ENCODE data around the gene EIF3J. TPM values are rescaled to one million over a fixed set of nuclear protein-coding genes. Genes with fewer than 3 reads are reported as not detected.

Gene EIF3J
- total RNA-seq, 1 donor from 2014 or later, result 76.2 TPM

DNA sequence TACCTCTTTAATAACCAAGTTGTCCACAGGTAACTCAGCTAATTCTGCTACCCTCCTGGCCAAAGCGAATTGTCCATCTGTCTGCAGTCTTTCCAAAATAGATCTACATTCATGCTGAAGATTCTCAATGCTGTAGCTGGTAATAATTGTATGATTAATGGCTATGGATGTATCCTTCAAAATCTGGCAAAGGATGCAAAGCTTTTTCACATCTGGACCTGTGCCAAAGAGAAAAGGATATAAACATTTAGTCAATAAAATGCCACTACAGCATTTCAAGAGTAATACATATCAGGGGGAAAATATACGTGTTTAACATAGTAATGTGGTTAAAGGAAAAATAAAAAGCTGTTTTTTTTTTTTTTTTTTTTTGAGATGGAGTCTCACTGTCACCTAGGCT, 48.7 kb downstream of the EIF3J start:
- Histone ChIP-seq H3K4me1 (no peaks in the 10 kb centered on the region), H3K27ac (no peak overlapping the region), H3K27me3 (no peaks in the 10 kb centered on the region), H3K4me2 (no peak overlapping the region), H3K9me3 (ENCODE audit: low read depth) (no peaks in the 10 kb centered on the region), H3K9ac (no peak overlapping the region), H3K4me3 (no peak overlapping the region), H3K79me2 (ENCODE audit: low read depth) (no peaks in the 10 kb centered on the region), H4K20me1 (ENCODE audit: low read depth) (no peaks in the 10 kb centered on the region), H2AFZ (replicated peaks) (no peak overlapping the region), H3K36me3 (no peaks in the 10 kb centered on the region), H3F3A (ENCODE audit: low read depth) (no peaks in the 10 kb centered on the region)
- H3K36me3 Mint-ChIP-seq, result peaks cover 34% of the 10 kb centered on the region
- H3K4me1 Mint-ChIP-seq, result no peaks in the 10 kb centered on the region
- no peak for TF ChIP-seq EZH2 (IDR thresholded peaks at IDR 0.05)
- no peak overlapping the region for H3K27ac Mint-ChIP-seq
- H3K9me3 Mint-ChIP-seq, result no peaks in the 10 kb centered on the region
- DNase-seq (ENCODE audit: low spot score), result no peak
- H3K4me3 Mint-ChIP-seq, result no peak overlapping the region
- H3K27me3 Mint-ChIP-seq (ENCODE audit: insufficient read depth, low read depth), result no peaks in the 10 kb centered on the region

GRCh38 chr15:44588541-44588940, 51.6 kb downstream of the EIF3J start:
- H3K36me3 ChIP-seq, result no peaks in the 10 kb centered on the region

DNA sequence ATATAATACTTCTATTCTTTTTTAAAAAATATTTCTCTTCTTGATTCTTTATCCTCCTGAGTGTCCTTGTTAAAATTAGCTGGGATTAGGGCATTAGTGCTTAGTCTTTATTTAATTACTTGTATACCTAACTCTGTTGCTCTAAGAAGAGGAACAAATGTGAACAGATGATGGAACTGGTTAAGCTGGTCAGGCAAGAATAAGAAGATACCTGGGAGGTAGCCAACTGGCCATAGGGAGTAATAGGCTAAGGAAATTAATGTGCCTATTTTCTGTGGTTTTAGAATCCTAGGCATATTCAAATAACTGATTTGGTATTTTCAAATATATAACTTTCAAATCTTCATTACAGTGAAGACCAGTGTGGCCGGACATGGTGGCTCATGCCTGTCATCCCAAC, 54.4 kb downstream of the EIF3J start:
- Mint-ChIP-seq H3K36me3 (peaks cover 22% of the 10 kb centered on the region), H3K4me3 (no peak overlapping the region), H3K27ac (no peak overlapping the region), H3K4me1 (no peaks in the 10 kb centered on the region), H3K27me3 (ENCODE audit: insufficient read depth, low read depth) (no peaks in the 10 kb centered on the region), H3K9me3 (no peaks in the 10 kb centered on the region)
- H3K36me3 ChIP-seq, result no peaks in the 10 kb centered on the region
- no peaks in the 10 kb centered on the region for H3K9me3 ChIP-seq (ENCODE audit: low read depth)
- H4K20me1 ChIP-seq (ENCODE audit: low read depth), result no peaks in the 10 kb centered on the region
- H3F3A ChIP-seq (ENCODE audit: low read depth), result no peaks in the 10 kb centered on the region
- H3K4me1 ChIP-seq, result no peaks in the 10 kb centered on the region
- no peaks in the 10 kb centered on the region for H3K79me2 ChIP-seq (ENCODE audit: low read depth)
- TF ChIP-seq EZH2 (IDR thresholded peaks at IDR 0.05) (no peak), EZH2phosphoT487 (IDR thresholded peaks at IDR 0.05) (no peak), CTCF (IDR thresholded peaks at IDR 0.05) (no peak)
- H3K27ac ChIP-seq, result no peak overlapping the region
- DNase-seq (ENCODE audit: low spot score), result no peak
- H3K27me3 ChIP-seq, result no peaks in the 10 kb centered on the region
- H3K9ac ChIP-seq, result no peak overlapping the region
- no peak overlapping the region for H3K4me2 ChIP-seq
- no peak overlapping the region for H3K4me3 ChIP-seq
- H2AFZ ChIP-seq (replicated peaks), result no peak overlapping the region

More at GRCh38 chr15:44588541-44588940, 51.6 kb downstream of the EIF3J start:
- no peak overlapping the region for H3K4me2 ChIP-seq
- no peaks in the 10 kb centered on the region for H3K79me2 ChIP-seq (ENCODE audit: low read depth)
- TF ChIP-seq CTCF (IDR thresholded peaks at IDR 0.05), result no peak
- no peak for TF ChIP-seq EZH2phosphoT487 (IDR thresholded peaks at IDR 0.05)
- no peak for TF ChIP-seq EZH2 (IDR thresholded peaks at IDR 0.05)
- no peaks in the 10 kb centered on the region for H3K27me3 ChIP-seq
- no peak overlapping the region for H3K4me3 ChIP-seq
- no peak for DNase-seq (ENCODE audit: low spot score)
- H3F3A ChIP-seq (ENCODE audit: low read depth), result no peaks in the 10 kb centered on the region
- H3K4me3 Mint-ChIP-seq, result no peak overlapping the region
- no peak overlapping the region for H3K27ac Mint-ChIP-seq
- H3K9me3 Mint-ChIP-seq, result no peaks in the 10 kb centered on the region
- no peak overlapping the region for H2AFZ ChIP-seq (replicated peaks)
- no peaks in the 10 kb centered on the region for H3K9me3 ChIP-seq (ENCODE audit: low read depth)
- no peak overlapping the region for H3K27ac ChIP-seq
- peaks cover 24% of the 10 kb centered on the region for H3K36me3 Mint-ChIP-seq
- H3K4me1 ChIP-seq, result no peaks in the 10 kb centered on the region
- no peak overlapping the region for H3K9ac ChIP-seq
- no peaks in the 10 kb centered on the region for H3K27me3 Mint-ChIP-seq (ENCODE audit: insufficient read depth, low read depth)
- H4K20me1 ChIP-seq (ENCODE audit: low read depth), result no peaks in the 10 kb centered on the region
- no peaks in the 10 kb centered on the region for H3K4me1 Mint-ChIP-seq

- Mint-ChIP-seq H3K4me3 (no peak overlapping the region), H3K36me3 (peaks cover 20% of the 10 kb centered on the region), H3K27ac (no peak overlapping the region), H3K27me3 (ENCODE audit: insufficient read depth, low read depth) (no peaks in the 10 kb centered on the region), H3K4me1 (no peaks in the 10 kb centered on the region), H3K9me3 (no peaks in the 10 kb centered on the region)
- Histone ChIP-seq H3K27me3 (no peaks in the 10 kb centered on the region), H3K9ac (no peak overlapping the region), H3K27ac (no peak overlapping the region), H3K4me1 (no peaks in the 10 kb centered on the region), H3K4me2 (no peak overlapping the region), H3K9me3 (ENCODE audit: low read depth) (no peaks in the 10 kb centered on the region), H2AFZ (replicated peaks) (no peak overlapping the region), H3K79me2 (ENCODE audit: low read depth) (no peaks in the 10 kb centered on the region), H4K20me1 (ENCODE audit: low read depth) (no peaks in the 10 kb centered on the region), H3K4me3 (no peak overlapping the region), H3K36me3 (no peaks in the 10 kb centered on the region), H3F3A (ENCODE audit: low read depth) (no peaks in the 10 kb centered on the region)
- no peak for DNase-seq (ENCODE audit: low spot score)
- TF ChIP-seq EZH2phosphoT487 (IDR thresholded peaks at IDR 0.05) (no peak), CTCF (IDR thresholded peaks at IDR 0.05) (peak; percentile 49)
Observed at GRCh38 chr15:44593042-44593736, 56.2 kb downstream of the EIF3J start.
